Neuronal stem cell (in vitro differentiated cells): Measurements from ENCODE around the gene MINDY3.

ENCODE experiments used
- DNase-seq: peaks from one replicate; pipeline ENCODE4 v3.0.0-alpha.2; 2013; ENCODE audit warnings: low spot score
- H2AFZ ChIP-seq: one replicate; pipeline ENCODE4 v1.6.1; 2013; ENCODE audit warnings: mild to moderate bottlenecking, low read length, inconsistent platforms
- H2AK5ac ChIP-seq: 2 replicates; pipeline ENCODE4 v1.6.1; 2013; ENCODE audit warnings: low read depth, mild to moderate bottlenecking, inconsistent platforms, low read length, moderate library complexity, mixed read lengths
- H2BK120ac ChIP-seq: 2 replicates; pipeline ENCODE4 v1.6.1; 2013; ENCODE audit warnings: low read depth, mild to moderate bottlenecking, inconsistent platforms, low read length, moderate library complexity, mixed read lengths
- H2BK12ac ChIP-seq: one replicate; pipeline ENCODE4 v1.6.1; 2013; ENCODE audit warnings: low read length, inconsistent platforms
- H2BK15ac ChIP-seq: 2 replicates; pipeline ENCODE4 v1.6.1; 2013; ENCODE audit warnings: mild to moderate bottlenecking, low read length, inconsistent platforms, mixed read lengths
- H2BK5ac ChIP-seq: one replicate; pipeline ENCODE4 v1.6.1; 2013; ENCODE audit warnings: inconsistent platforms, mild to moderate bottlenecking, low read length, moderate library complexity
- H3K14ac ChIP-seq: one replicate; pipeline ENCODE4 v1.6.1; 2013; ENCODE audit warnings: low read length, inconsistent platforms
- H3K18ac ChIP-seq: 2 replicates; pipeline ENCODE4 v1.6.1; 2013; ENCODE audit warnings: low read length, inconsistent platforms
- H3K23ac ChIP-seq: 2 replicates; pipeline ENCODE4 v1.6.1; 2013; ENCODE audit warnings: low read depth, mild to moderate bottlenecking, mixed read lengths, low read length, inconsistent platforms; ENCODE audit not compliant: poor library complexity
- H3K27ac ChIP-seq: replicated peaks from 3 replicates; pipeline ENCODE4 v1.5.1; 2013; ENCODE audit warnings: low read length, inconsistent platforms
- H3K27me3 ChIP-seq, 3 experiments: 2 replicates each; pipeline ENCODE4 v1.6.1; 2013; ENCODE audit warnings: low read length in 3 of 3, mild to moderate bottlenecking in 2 of 3, inconsistent platforms in 1 of 3, low read depth in 1 of 3, mixed read lengths in 1 of 3, moderate library complexity in 1 of 3; ENCODE audit not compliant: control insufficient read depth in 3 of 3, insufficient read depth in 3 of 3
- H3K36me3 ChIP-seq, 2 donors: replicated peaks in 1 of 2; 2 replicates each; pipeline ENCODE4 v1.6.1; 2013; ENCODE audit warnings: low read length in 2 of 2; ENCODE audit not compliant: control insufficient read depth in 2 of 2, insufficient read depth in 2 of 2
- H3K4ac ChIP-seq: 2 replicates; pipeline ENCODE4 v1.6.1; 2013; ENCODE audit warnings: inconsistent platforms, mild to moderate bottlenecking, low read length, moderate library complexity
- H3K4me1 ChIP-seq, 2 donors: 1 replicate in 1 of 2; 2 replicates in 1 of 2; pipeline ENCODE4 v1.6.1; 2013; ENCODE audit warnings: low read length in 2 of 2, low read depth in 1 of 2; ENCODE audit not compliant: control insufficient read depth in 2 of 2, insufficient read depth in 1 of 2
- H3K4me2 ChIP-seq: one replicate; pipeline ENCODE4 v1.6.1; 2013; ENCODE audit warnings: mild to moderate bottlenecking, low read length, inconsistent platforms; ENCODE audit not compliant: insufficient read depth, poor library complexity, severe bottlenecking
- H3K4me3 ChIP-seq, 2 donors: 2 replicates each; pipeline ENCODE4 v1.5.1; 2013; ENCODE audit warnings: low read length in 2 of 2, mild to moderate bottlenecking in 2 of 2, inconsistent platforms in 1 of 2, moderate library complexity in 1 of 2
- H3K79me1 ChIP-seq: one replicate; pipeline ENCODE4 v1.6.1; 2013; ENCODE audit warnings: low read depth, mild to moderate bottlenecking, inconsistent platforms, low read length, moderate library complexity
- H3K9ac ChIP-seq: one replicate; pipeline ENCODE4 v1.6.1; 2013; ENCODE audit warnings: mild to moderate bottlenecking, low read depth, low read length, inconsistent platforms; ENCODE audit not compliant: poor library complexity
- H3K9me3 ChIP-seq, 2 donors: replicated peaks in 1 of 2; 2 replicates each; pipeline versions ENCODE3 to v1.6.1; 2013; ENCODE audit warnings: low read length in 2 of 2, mild to moderate bottlenecking in 2 of 2, inconsistent platforms in 1 of 2, low read depth in 1 of 2, mixed read lengths in 1 of 2, moderate library complexity in 1 of 2; ENCODE audit not compliant: control insufficient read depth in 2 of 2, insufficient read depth in 1 of 2
- H4K8ac ChIP-seq: one replicate; pipeline ENCODE4 v1.6.1; 2013; ENCODE audit warnings: low read depth, mild to moderate bottlenecking, inconsistent platforms, low read length, moderate library complexity
- H4K91ac ChIP-seq: one replicate; pipeline ENCODE4 v1.6.1; 2013; ENCODE audit warnings: low read length, low read depth, mild to moderate bottlenecking, inconsistent platforms; ENCODE audit not compliant: poor library complexity
- WGBS, 2 donors: extraction: QIAGEN DNeasy Blood & Tissue Kit; methylation state at CpG; one replicate each; pipeline ENCODE4 v1.1.7; 2013; ENCODE audit warnings: missing lambda C conversion rate in 2 of 2, mixed read lengths in 1 of 2; ENCODE audit not compliant: insufficient read length in 2 of 2, insufficient replicate concordance in 1 of 2; ENCODE audit errors: extremely low coverage in 2 of 2; 5-methylcytosine and 5-hydroxymethylcytosine counted together

Gene MINDY3

DNA sequence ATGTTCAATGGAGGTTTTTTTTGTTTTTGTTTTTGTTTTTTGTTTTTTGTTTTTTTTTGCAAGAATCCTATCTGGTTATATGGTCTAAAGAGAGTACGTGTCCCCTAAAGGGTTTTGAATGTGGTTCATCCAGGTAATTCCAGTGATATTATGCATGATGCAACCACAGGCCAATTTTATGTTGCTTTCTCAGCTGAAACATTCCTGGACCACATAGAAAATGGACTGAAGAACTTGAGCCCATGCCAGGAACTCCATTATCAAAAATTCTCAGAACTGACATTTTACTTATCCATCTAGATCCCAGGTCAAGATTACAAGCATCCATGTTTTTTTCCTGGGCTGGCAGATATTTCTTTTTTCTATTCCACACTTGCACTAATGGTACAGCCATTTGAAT, 11.5 kb upstream of the MINDY3 start:
- Histone ChIP-seq H3K9me3 (no peaks in the 10 kb centered on the region), H2BK15ac (no peak overlapping the region), H3K4me3 (no peak overlapping the region), H2BK120ac (no peak overlapping the region), H4K8ac (no peak overlapping the region), H3K4ac (no peak overlapping the region), H3K27me3 (peaks cover 0 to 25% (median 2%) of the 10 kb centered on the region in 3 experiments), H3K36me3 (no peaks in the 10 kb centered on the region), H4K91ac (no peak overlapping the region), H2AK5ac (no peak overlapping the region), H2BK5ac (no peak overlapping the region), H3K79me1 (no peaks in the 10 kb centered on the region), H3K27ac (no peak overlapping the region), H3K18ac (no peak overlapping the region), H3K9ac (no peak overlapping the region), H2BK12ac (no peak overlapping the region), H3K14ac (no peak overlapping the region), H2AFZ (no peak overlapping the region), H3K4me2 (no peak overlapping the region), H3K4me1 (no peaks in the 10 kb centered on the region), H3K23ac (no peak overlapping the region)
- DNase-seq: no peak
- no CpG with 5 or more reads among the region's 1 CpG for WGBS, 2 donors

DNA sequence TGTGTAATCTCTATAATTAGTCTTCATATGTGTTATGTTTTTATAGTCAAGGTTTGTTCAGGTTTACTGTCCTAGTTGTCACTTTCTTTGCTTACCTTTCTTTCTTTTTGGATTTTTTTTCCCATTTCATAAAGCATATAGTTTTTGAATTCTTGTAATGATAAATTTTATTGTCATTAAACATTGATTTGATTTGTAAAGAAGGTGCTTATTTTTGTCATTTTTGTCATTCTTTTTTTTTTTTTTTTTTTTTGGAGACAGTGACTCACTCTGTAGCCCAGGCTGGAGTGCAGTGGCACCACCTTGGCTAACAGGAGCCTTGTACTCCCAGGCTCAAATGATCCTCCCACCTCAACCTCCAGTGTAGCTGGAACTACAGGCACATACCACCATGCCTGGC, 9.6 kb upstream of the MINDY3 start:
- no peak overlapping the region for H2BK12ac ChIP-seq
- H3K14ac ChIP-seq: no peak overlapping the region
- no peak overlapping the region for H3K9ac ChIP-seq
- no peak overlapping the region for H3K23ac ChIP-seq
- H3K4me2 ChIP-seq: no peak overlapping the region
- no peak overlapping the region for H3K4ac ChIP-seq
- no peaks in the 10 kb centered on the region for H3K9me3 ChIP-seq
- no peaks in the 10 kb centered on the region for H3K36me3 ChIP-seq
- no peak overlapping the region for H2AFZ ChIP-seq
- H3K27ac ChIP-seq: no peak overlapping the region
- H4K91ac ChIP-seq: no peak overlapping the region
- no peaks in the 10 kb centered on the region for H3K79me1 ChIP-seq
- H2BK5ac ChIP-seq: no peak overlapping the region
- no peak overlapping the region for H3K4me3 ChIP-seq
- peaks cover 0 to 41% (median 8%) of the 10 kb centered on the region in 3 experiments for H3K27me3 ChIP-seq
- no peak overlapping the region for H3K18ac ChIP-seq
- H4K8ac ChIP-seq: no peak overlapping the region
- H2BK15ac ChIP-seq: no peak overlapping the region
- H3K4me1 ChIP-seq: no peaks in the 10 kb centered on the region
- no peak for DNase-seq
- H2AK5ac ChIP-seq: no peak overlapping the region
- no peak overlapping the region for H2BK120ac ChIP-seq

DNA sequence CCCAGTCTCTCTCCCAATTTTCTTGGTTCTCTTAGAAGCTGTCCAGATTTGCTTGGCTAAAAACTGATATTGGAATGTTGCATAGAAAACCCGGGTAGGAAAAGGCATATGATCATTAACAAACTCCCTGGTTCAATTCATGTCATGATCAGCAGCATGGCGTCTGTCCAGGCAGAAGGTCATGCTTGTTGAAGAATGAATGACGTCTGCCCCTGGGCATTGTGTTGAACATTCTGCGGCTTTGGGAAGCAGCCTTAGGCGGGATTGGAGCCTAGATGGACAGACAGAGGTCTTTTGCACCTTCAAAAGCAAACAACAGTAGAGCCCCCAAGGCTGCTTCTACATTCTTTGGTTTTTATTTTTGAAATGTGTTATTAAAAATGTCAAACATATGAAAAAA, 7.7 kb upstream of the MINDY3 start:
- no peak overlapping the region for H3K9ac ChIP-seq
- no peak overlapping the region for H4K91ac ChIP-seq
- H3K27me3 ChIP-seq: peaks cover 0 to 53% (median 10%) of the 10 kb centered on the region in 3 experiments
- H4K8ac ChIP-seq: no peak overlapping the region
- no peaks in the 10 kb centered on the region for H3K79me1 ChIP-seq
- H3K4ac ChIP-seq: no peak overlapping the region
- H3K4me2 ChIP-seq: no peak overlapping the region
- WGBS, 2 donors: no CpG with 5 or more reads among the region's 5 CpGs
- no peaks in the 10 kb centered on the region for H3K36me3 ChIP-seq
- no peak overlapping the region for H3K4me3 ChIP-seq
- no peak overlapping the region for H3K27ac ChIP-seq
- no peak overlapping the region for H3K14ac ChIP-seq
- H2AK5ac ChIP-seq: no peak overlapping the region
- no peak overlapping the region for H3K23ac ChIP-seq
- H2BK5ac ChIP-seq: no peak overlapping the region
- H2BK15ac ChIP-seq: no peak overlapping the region
- no peak overlapping the region for H2BK12ac ChIP-seq
- no peak overlapping the region for H3K18ac ChIP-seq
- H3K4me1 ChIP-seq: no peaks in the 10 kb centered on the region
- H2AFZ ChIP-seq: no peak overlapping the region
- H3K9me3 ChIP-seq: no peaks in the 10 kb centered on the region
- H2BK120ac ChIP-seq: no peak overlapping the region
- DNase-seq: no peak

DNA sequence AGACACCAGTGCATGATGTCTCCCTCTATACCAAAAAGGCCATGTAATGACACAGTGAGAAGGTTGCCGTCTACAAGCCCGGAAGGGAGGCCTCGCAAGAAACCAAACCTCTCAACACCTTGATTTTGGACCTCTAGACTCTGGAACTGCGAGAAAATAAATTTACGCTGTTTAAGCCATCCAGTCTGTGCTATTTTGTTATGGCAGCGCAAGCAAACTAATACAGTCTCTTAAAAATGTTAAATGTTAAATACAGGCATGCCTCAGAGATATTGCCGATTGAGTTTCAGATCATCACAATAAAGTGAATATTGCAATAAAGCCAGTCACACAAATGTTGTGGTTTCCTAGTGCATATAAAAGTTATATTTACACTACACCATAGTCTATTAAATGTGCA, 5.0 kb upstream of the MINDY3 start:
- no peak for DNase-seq
- H3K27me3 ChIP-seq: peaks cover 0 to 51% (median 10%) of the 10 kb centered on the region in 3 experiments
- no peak overlapping the region for H3K9ac ChIP-seq
- H3K4me1 ChIP-seq: no peaks in the 10 kb centered on the region
- no peak overlapping the region for H3K23ac ChIP-seq
- H2BK120ac ChIP-seq: no peak overlapping the region
- peaks cover 0 to 3% of the 10 kb centered on the region in 2 donors for H3K9me3 ChIP-seq
- H2BK5ac ChIP-seq: no peak overlapping the region
- H3K14ac ChIP-seq: no peak overlapping the region
- no peak overlapping the region for H3K4me3 ChIP-seq
- H4K8ac ChIP-seq: no peak overlapping the region
- WGBS, 2 donors: no CpG with 5 or more reads among the region's 7 CpGs
- H3K18ac ChIP-seq: no peak overlapping the region
- H3K4me2 ChIP-seq: no peak overlapping the region
- no peak overlapping the region for H2BK15ac ChIP-seq
- no peaks in the 10 kb centered on the region for H3K36me3 ChIP-seq
- H2AFZ ChIP-seq: no peak overlapping the region
- no peak overlapping the region for H4K91ac ChIP-seq
- H2BK12ac ChIP-seq: no peak overlapping the region
- no peaks in the 10 kb centered on the region for H3K79me1 ChIP-seq
- no peak overlapping the region for H3K27ac ChIP-seq
- no peak overlapping the region for H3K4ac ChIP-seq
- no peak overlapping the region for H2AK5ac ChIP-seq
